ENCODE data around the gene SNX2. TPM values are rescaled to one million over a fixed set of nuclear protein-coding genes. Genes with fewer than 3 reads are reported as not detected.

SNX2 gene
- total RNA-seq, 1 donor from 2014 or later, result 30.5 TPM

DNA sequence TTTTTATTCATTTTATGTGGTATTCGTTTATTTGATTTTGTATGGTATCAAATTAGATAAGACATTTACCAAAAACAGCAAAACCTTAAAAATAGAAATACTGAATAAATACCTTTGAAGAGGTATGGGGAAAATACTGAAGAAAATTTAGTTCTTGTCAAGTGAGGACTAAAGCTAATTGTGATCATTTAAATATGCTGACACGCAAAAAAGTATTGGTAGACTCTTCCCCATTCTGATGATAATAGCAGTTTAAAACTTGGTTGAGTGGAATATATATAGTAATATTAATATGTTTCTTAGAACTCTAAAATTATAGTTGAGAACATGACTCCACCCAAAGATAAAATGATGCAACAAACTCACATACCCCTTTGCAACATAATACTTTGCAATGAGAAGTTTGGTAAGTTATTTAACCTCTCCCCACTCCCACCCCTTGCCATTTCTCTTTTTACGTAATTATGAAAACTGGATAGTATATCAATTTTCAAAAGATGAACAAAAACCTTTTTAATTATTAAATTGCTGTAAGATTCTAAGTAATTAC lies 40.4 kb downstream of the SNX2 start:
- Mint-ChIP-seq H3K9me3 (no peaks in the 10 kb centered on the region), H3K4me1 (ENCODE audit: low read depth) (no peaks in the 10 kb centered on the region), H3K4me3 (no peak overlapping the region), H3K27ac (no peak overlapping the region), H3K27me3 (ENCODE audit: insufficient read depth) (no peaks in the 10 kb centered on the region), H3K36me3 (ENCODE audit: low read depth) (no peaks in the 10 kb centered on the region)
- intact Hi-C loops (cut with micrococcal nuclease), result no loop called here
- DNase-seq (ENCODE audit: low spot score), result no peak

DNA sequence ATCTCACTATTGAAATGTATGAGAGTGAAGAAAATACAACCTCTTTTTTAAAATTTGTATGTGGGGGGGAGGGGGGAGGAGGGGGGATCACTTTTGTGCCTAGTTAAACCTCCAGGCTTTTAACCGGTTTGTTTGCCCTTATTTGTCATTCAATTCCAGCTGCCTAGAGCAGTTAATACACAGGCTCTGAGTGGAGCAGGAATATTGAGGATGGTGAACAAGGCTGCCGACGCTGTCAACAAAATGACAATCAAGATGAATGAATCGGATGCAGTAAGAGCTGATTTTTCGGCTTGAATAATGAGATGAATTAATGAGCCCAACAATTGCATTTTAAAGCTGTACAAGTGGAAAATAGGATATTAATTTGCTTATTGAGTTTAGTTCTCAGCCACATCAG lies 41.9 kb downstream of the SNX2 start:
- no peaks in the 10 kb centered on the region for H3K9me3 Mint-ChIP-seq
- no peak for DNase-seq (ENCODE audit: low spot score)
- H3K27me3 Mint-ChIP-seq (ENCODE audit: insufficient read depth), result no peaks in the 10 kb centered on the region

DNA sequence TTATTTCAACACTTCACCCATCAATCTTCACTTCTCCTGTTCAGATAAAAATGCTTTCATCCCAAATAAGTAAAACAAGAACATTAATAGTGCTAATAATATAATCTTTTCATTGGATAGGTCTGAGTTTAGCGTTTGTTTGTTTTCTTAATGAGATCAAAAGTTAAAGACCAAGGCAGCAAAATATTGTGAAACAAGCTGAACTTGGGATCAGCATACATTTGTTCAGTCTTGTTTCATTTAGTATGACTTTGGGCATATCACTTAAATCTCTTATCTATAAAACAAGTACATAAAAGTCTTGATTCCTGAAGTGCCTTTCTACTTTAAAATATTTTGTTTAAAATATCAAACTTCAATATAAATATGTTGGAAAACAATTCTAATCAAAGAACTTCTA lies 57.1 kb downstream of the SNX2 start:
- Mint-ChIP-seq H3K27ac (no peak overlapping the region), H3K4me3 (no peak overlapping the region), H3K9me3 (no peaks in the 10 kb centered on the region), H3K36me3 (ENCODE audit: low read depth) (peaks cover 5% of the 10 kb centered on the region), H3K27me3 (ENCODE audit: insufficient read depth) (no peaks in the 10 kb centered on the region), H3K4me1 (ENCODE audit: low read depth) (no peaks in the 10 kb centered on the region)
- no peak for DNase-seq (ENCODE audit: low spot score)
- intact Hi-C loops (cut with micrococcal nuclease), result no loop called here

More for the DNA sequence above, 41.9 kb downstream of the SNX2 start:
- intact Hi-C loops (cut with micrococcal nuclease), result no loop called here
- no peaks in the 10 kb centered on the region for H3K4me1 Mint-ChIP-seq (ENCODE audit: low read depth)
- H3K36me3 Mint-ChIP-seq (ENCODE audit: low read depth), result no peaks in the 10 kb centered on the region
- H3K4me3 Mint-ChIP-seq, result no peak overlapping the region
- no peak overlapping the region for H3K27ac Mint-ChIP-seq

DNA sequence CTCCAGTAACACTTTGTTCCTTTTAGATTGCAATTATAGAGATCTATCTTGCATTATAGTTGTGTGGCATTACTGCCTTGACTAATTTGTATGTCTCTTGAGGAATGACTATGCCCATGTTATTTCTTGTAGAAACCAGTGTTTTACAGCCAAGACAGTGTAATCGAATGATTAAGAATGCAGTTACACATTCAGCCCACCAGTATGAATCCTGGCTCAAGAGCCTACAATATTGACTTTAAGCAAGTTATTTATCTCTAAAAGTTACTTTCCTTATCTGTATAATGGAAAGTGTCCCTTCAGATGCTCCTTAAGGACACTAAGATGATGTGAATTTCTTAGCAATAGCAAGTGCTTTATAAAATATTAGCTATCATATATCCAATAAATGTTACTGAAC lies 60.8 kb downstream of the SNX2 start:
- Mint-ChIP-seq H3K4me1 (ENCODE audit: low read depth) (peaks cover 6% of the 10 kb centered on the region), H3K36me3 (ENCODE audit: low read depth) (no peaks in the 10 kb centered on the region), H3K27ac (no peak overlapping the region), H3K4me3 (no peak overlapping the region), H3K27me3 (ENCODE audit: insufficient read depth) (peaks cover 10% of the 10 kb centered on the region), H3K9me3 (no peaks in the 10 kb centered on the region)
- intact Hi-C loops (cut with micrococcal nuclease), result no loop called here
- no peak for DNase-seq (ENCODE audit: low spot score)

DNA sequence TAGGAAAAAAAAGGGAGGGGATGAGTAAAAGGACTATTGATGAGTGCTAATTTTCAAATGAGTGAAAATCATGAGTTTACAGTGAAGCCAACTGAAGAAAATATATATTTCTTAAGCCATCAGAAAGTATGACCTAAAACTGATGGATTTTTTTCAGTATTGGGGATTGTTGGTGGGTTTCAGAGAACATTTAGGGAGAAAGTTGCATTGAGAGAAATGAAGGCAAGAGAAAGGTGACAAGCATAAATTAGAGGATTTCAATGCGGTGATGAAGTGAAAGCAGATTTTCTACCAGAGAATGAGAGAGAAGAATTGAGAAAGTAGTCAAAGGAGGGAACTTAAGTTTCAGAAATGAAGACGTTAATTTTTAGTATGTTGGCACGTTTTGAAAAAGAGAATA lies 62.1 kb downstream of the SNX2 start:
- intact Hi-C loops (cut with micrococcal nuclease), result no loop called here
- peaks cover 7% of the 10 kb centered on the region for H3K4me1 Mint-ChIP-seq (ENCODE audit: low read depth)
- no peak overlapping the region for H3K27ac Mint-ChIP-seq

DNA sequence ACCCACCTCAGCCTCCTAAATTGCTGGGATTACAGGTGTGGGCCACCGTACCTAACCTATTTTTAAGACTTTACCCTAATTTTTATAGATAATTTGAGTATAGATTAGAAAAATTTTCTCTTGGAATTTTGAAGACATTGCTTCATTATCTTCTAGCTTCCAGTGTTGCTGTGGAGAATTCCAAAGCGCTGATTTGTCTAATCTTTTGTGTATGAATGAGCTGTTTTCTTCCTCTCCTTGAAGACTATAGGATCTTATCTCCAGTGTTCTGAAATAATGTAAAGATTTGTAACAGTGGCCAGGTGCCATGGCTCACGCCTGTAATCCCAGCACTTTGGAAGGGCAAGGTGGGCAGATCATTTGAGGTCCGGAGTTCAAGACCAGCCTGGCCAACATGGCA lies 64.9 kb downstream of the SNX2 start:
- H3K27me3 Mint-ChIP-seq (ENCODE audit: insufficient read depth), result peaks cover 16% of the 10 kb centered on the region
- no peaks in the 10 kb centered on the region for H3K9me3 Mint-ChIP-seq
- H3K4me3 Mint-ChIP-seq, result no peak overlapping the region
- H3K4me1 Mint-ChIP-seq (ENCODE audit: low read depth), result peaks cover 17% of the 10 kb centered on the region
- intact Hi-C loops (cut with micrococcal nuclease), result loop anchor here (10.0 kb wide), 1 partner anchor 135 kb away; no protein-coding TSS in a partner anchor
- no peak overlapping the region for H3K27ac Mint-ChIP-seq
- no peak for DNase-seq (ENCODE audit: low spot score)
- H3K36me3 Mint-ChIP-seq (ENCODE audit: low read depth), result no peaks in the 10 kb centered on the region

More for the DNA sequence above, 62.1 kb downstream of the SNX2 start:
- Mint-ChIP-seq H3K36me3 (ENCODE audit: low read depth) (no peaks in the 10 kb centered on the region), H3K27me3 (ENCODE audit: insufficient read depth) (peaks cover 13% of the 10 kb centered on the region), H3K9me3 (no peaks in the 10 kb centered on the region), H3K4me3 (no peak overlapping the region)
- no peak for DNase-seq (ENCODE audit: low spot score)

DNA sequence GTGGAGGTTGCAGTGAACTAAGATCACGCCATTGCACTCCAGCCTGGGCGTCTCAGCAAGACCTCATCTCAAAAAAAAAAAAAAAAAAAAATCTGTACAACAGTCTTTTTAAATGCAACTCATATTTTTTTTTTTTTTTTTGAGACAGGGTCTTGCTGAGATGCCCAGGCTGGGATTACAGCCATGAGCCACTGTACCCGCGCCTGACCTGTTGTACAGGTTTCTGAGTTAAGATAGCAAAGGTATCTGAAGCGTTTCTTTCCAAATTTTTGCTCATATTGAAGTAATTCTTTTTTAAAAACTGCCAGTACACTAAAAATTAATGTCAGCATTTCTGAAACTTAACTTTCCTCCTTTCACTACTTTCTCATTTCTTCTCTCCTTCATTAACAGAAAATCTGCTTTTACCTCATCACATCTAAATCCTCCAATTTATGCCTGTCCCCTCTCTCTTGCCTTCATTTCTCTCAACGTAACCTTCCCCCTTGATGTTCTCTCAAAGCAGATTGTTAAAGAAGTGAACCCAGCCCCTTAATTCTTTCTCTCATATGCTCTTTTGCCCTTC lies 67.2 kb downstream of the SNX2 start:
- intact Hi-C loops (cut with micrococcal nuclease), result loop anchor here (10.0 kb wide), 1 partner anchor 137 kb away; no protein-coding TSS in a partner anchor
- H3K9me3 Mint-ChIP-seq, result no peaks in the 10 kb centered on the region
- no peak overlapping the region for H3K4me3 Mint-ChIP-seq
- H3K27ac Mint-ChIP-seq, result no peak overlapping the region
- no peak for DNase-seq (ENCODE audit: low spot score)
- peaks cover 20% of the 10 kb centered on the region for H3K4me1 Mint-ChIP-seq (ENCODE audit: low read depth)
- H3K27me3 Mint-ChIP-seq (ENCODE audit: insufficient read depth), result peaks cover 28% of the 10 kb centered on the region
- no peaks in the 10 kb centered on the region for H3K36me3 Mint-ChIP-seq (ENCODE audit: low read depth)

DNA sequence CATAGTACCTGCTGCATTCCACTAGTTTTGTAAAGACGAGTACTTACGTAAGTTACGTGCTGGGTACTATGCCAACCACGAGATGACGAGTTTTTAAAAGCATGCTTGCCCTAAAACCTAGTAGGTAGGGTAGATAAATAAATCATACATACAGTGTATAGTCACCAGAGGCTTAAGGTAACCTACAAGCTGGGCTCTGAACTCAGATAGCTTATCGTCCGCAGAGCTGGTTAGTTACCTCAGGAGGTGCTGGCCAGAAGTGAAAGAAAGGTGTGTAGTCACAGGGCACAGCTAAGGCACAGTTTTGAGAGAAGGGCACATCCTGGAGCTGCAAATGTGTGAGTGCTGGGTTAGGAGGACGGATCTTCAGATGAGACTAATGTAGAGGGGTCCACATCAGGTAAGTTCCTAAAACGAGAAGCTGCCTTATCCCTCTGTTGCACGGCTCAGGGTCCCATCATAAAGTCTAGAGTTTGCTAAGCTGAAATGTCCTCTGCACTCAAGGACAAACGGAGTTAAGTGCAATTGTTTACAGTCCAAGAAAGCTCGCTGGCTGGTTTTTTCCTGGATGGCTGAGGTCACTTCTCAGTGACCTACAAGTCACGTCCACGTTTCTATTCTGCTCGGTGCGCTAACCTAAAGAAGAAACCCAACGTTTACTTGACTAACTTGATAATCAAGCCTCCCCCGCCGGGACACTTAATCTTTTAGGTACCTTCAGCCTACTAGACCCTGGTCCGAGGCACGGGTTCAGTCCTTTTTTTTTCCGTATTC lies 69.4 kb downstream of the SNX2 start:
- intact Hi-C loops (cut with micrococcal nuclease), result loop anchor here (10.0 kb wide), 1 partner anchor 140 kb away; no protein-coding TSS in a partner anchor
- H3K4me3 Mint-ChIP-seq, result peak overlapping the region; percentile 85
- H3K9me3 Mint-ChIP-seq, result no peaks in the 10 kb centered on the region
- H3K27ac Mint-ChIP-seq, result no peak overlapping the region
- H3K36me3 Mint-ChIP-seq (ENCODE audit: low read depth), result no peaks in the 10 kb centered on the region
- DNase-seq (ENCODE audit: low spot score), result no peak
- peaks cover 20% of the 10 kb centered on the region for H3K4me1 Mint-ChIP-seq (ENCODE audit: low read depth)
- H3K27me3 Mint-ChIP-seq (ENCODE audit: insufficient read depth), result peaks cover 20% of the 10 kb centered on the region

DNA sequence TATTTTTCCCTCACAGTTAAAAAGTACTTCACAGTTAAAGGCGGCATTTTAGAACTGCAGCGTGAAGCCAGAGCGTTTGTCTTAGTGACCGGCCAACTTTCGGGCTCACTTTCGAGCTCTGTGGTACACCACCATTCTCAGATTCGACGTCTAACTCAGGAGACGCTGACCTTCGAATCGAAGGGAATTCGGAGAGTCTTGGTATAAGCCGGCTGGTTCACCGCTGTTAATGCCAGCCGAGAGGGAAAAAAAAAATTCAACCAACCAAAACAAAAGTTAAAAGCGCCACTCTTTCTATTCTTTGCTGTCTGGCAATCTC lies 70.0 kb downstream of the SNX2 start:
- H3K9me3 Mint-ChIP-seq, result no peaks in the 10 kb centered on the region
- peaks cover 20% of the 10 kb centered on the region for H3K27me3 Mint-ChIP-seq (ENCODE audit: insufficient read depth)
- intact Hi-C loops (cut with micrococcal nuclease), result loop anchor here (1.0 to 10.0 kb wide), 2 partner anchors 70 to 140 kb away; partner anchors contain the start of gene SNX2
- peak overlapping the region; percentile 85 for H3K4me3 Mint-ChIP-seq
- H3K4me1 Mint-ChIP-seq (ENCODE audit: low read depth), result peaks cover 20% of the 10 kb centered on the region
- DNase-seq (ENCODE audit: low spot score), result no peak
- no peak overlapping the region for H3K27ac Mint-ChIP-seq
- H3K36me3 Mint-ChIP-seq (ENCODE audit: low read depth), result no peaks in the 10 kb centered on the region

DNA sequence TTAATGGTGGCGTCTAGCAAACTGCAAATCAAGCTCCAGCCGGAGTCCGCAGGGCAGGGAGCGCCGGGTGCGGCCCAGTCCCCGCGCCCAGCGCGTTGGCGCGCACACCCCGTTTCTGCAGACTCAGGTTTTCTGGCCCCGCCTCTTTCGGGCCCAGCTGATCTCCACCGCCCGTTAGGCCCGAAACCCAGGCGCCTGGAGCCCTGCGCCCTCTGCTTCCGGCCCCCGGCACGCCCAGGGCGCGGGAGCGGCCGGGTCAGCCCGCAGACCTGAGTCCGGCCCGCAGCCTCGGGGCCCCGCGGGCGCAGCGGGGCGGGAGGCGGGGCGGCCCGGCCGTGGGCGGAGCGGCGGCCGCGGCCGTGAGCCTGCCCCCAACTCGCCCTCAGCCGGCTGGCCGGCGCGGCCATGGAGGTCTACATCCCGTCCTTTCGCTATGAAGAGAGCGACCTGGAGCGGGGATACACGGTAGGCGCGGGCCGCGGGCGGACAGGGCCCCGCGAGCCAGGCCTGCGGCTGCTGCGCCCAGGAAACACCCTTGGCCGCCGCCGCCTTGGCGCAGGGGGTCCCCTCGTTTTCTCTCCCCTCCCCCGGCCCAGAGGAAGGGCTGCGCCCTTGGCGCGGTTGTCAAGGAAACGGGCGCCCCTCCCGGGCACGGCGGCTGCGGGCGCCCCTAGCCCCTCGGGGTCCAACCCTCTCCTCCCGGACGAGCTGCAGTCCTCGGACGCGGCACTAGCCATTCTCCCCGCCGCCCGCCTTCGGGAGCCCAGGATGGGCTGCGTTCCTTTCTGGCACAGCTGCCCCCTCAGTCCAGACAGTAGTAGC lies 70.6 kb downstream of the SNX2 start, which contains the start of gene SNX24:
Gene SNX24, plus strand, starts transcription at position 385 of the 822 bp plus-strand sequence. Its CDS starts 21 bp downstream, at position 406.
- Mint-ChIP-seq H3K27me3 (ENCODE audit: insufficient read depth) (peaks cover 18% of the 10 kb centered on the region), H3K36me3 (ENCODE audit: low read depth) (no peaks in the 10 kb centered on the region), H3K9me3 (no peaks in the 10 kb centered on the region), H3K4me1 (ENCODE audit: low read depth) (peaks cover 17% of the 10 kb centered on the region), H3K4me3 (peak within 1 kb of the TSS; percentile 85), H3K27ac (no peak within 1 kb of the TSS)
- intact Hi-C loops (cut with micrococcal nuclease), result loop anchor here (1.0 to 10.0 kb wide), 2 partner anchors 70 to 141 kb away; partner anchors contain the start of gene SNX2
- DNase-seq (ENCODE audit: low spot score), result peak; percentile 61

DNA sequence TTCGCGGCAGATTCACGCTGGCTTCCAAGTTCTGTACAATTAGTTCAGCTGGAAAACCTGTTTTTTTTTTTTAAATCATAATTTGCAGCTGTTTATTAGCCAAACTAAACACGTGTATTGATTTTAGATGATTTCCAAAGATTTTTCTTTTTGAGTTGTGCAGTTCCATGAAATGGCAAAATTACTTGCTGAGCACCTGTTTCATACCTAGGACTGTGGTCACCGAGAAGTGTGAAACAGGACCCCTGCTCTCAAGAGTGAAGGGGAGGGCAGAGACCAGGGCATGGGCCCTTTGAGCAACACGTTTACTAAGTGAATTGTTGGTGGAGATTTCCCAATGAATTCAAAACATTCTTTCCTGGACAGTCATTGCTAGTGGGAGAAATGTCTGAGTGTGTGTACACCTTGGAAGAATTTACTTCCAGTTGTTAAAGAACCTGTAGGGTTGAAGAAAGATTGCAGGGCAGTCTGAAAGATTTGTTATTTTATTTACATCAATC lies 71.2 kb downstream of the SNX2 start:
- Mint-ChIP-seq H3K9me3 (no peaks in the 10 kb centered on the region), H3K27me3 (ENCODE audit: insufficient read depth) (peaks cover 18% of the 10 kb centered on the region), H3K27ac (no peak overlapping the region), H3K36me3 (ENCODE audit: low read depth) (no peaks in the 10 kb centered on the region), H3K4me3 (peak overlapping the region; percentile 62), H3K4me1 (ENCODE audit: low read depth) (peaks cover 13% of the 10 kb centered on the region)
- intact Hi-C loops (cut with micrococcal nuclease), result loop anchor here (10.0 kb wide), 1 partner anchor 141 kb away; no protein-coding TSS in a partner anchor
- no peak for DNase-seq (ENCODE audit: low spot score)

DNA sequence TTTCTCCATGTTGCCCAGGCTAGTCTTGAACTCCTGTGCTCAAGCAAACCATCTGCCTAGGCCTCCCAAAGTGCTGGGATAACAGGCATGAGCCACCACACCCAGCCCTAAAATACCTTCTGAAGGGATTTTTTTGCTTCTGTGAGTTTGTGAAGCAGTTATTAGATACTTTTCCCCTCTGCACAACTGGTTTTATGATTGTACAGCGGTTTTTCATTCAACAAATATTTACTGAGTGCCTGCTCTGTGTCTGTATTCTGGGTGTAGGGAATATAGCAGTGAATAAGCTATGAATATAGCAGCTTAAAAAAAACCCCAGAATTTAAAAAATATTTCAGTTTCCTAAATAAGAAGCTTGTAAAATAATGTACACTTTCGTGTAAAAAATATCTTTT lies 72.8 kb downstream of the SNX2 start:
- H3K27ac Mint-ChIP-seq, result no peak overlapping the region
- H3K27me3 Mint-ChIP-seq (ENCODE audit: insufficient read depth), result peaks cover 12% of the 10 kb centered on the region
- intact Hi-C loops (cut with micrococcal nuclease), result loop anchor here (10.0 kb wide), 1 partner anchor 143 kb away; no protein-coding TSS in a partner anchor
- no peak overlapping the region for H3K4me3 Mint-ChIP-seq
- no peak for DNase-seq (ENCODE audit: low spot score)
- H3K9me3 Mint-ChIP-seq, result no peaks in the 10 kb centered on the region
- H3K36me3 Mint-ChIP-seq (ENCODE audit: low read depth), result no peaks in the 10 kb centered on the region
- H3K4me1 Mint-ChIP-seq (ENCODE audit: low read depth), result peaks cover 13% of the 10 kb centered on the region

All from activated T-helper 1 cell treated with anti-CD3 and anti-CD28 coated beads, Interleukin-12 subunit alpha, Interleukin-12 subunit beta, Interleukin-2, Interleukin-4 antibody, amounts not matched to agents 30 ng/mL and 10 ng/mL and 1 ng/mL, durations not matched to agents 14 hours and 24 hours and 36 hours (primary cell).